GM13977 (cell line): ENCODE measurements around the gene ZBTB7C.

Experiments
- DNase-seq: peaks from one replicate; pipeline ENCODE4 v3.0.0; 2012; ENCODE audit warnings: low spot score
- CTCF ChIP-seq: IDR thresholded peaks from 2 replicates; pipeline ENCODE4 v1.5.1; 2012; ENCODE audit warnings: mild to moderate bottlenecking, control low read depth; ENCODE audit not compliant: insufficient read depth; ENCODE audit errors: extremely low read depth, missing control alignments
- in situ Hi-C: fragments of 300-500 bp; cut with MboI; formaldehyde crosslinking; loops from one replicate; pipeline ENCODE4 v1.12.0; 2022; ENCODE audit warnings: low sequenced_read_pairs, low pct_unique_long_range_greater_than_20kb, mixed read lengths, inconsistent platforms; ENCODE audit not compliant: unreplicated experiment

The ZBTB7C gene

DNA sequence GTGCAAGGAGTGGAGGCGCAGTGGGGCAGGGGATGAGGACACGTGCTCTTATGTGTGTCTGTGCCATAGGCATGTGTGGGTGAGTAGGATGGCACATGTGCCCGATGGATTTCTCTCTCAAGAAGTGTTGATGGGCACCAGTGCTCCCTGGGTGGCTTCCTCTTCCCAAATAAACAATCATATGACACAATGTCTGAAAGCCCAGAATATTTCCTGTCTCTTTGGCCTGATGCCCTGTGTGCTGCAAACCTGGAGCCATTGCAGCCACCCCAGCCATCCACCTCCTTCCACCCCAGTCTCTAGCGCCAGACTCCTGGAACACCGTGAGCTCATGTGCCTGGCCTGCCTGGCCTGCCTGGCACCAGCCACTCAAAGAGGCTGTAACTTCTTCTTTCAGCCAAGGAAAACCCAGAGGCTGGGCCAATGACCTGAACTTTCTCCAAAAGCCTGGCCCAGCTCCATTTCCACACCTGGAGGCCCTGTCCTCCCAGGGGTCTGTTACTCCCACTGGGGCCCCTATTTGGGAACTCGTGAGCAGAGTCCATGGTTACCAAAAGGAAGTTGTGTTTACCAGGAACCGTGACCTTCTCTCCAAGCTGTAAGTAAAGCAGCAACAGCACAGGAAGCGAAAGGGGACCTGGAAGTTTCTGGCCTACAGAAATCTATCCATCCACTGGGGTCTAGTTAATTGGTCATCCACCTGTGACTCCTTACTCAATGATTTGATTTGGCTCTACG, 9.5 kb upstream of the ZBTB7C start:
- TF ChIP-seq CTCF = no peak
- in situ Hi-C loops = no loop called here
- no peak for DNase-seq

- DNase-seq = no peak
- in situ Hi-C loops = no loop called here
- TF ChIP-seq CTCF = no peak
These were observed 8.8 kb upstream of the ZBTB7C start for GRCh38 chr18:48417985-48418384.

GRCh38 chr18:48413342-48413741, 4.2 kb upstream of the ZBTB7C start:
- no peak for TF ChIP-seq CTCF
- in situ Hi-C loops = no loop called here
- DNase-seq = no peak

GRCh38 chr18:48412339-48412929, 3.3 kb upstream of the ZBTB7C start:
- peak; percentile 60 for TF ChIP-seq CTCF
- peak; percentile 48 for DNase-seq
- in situ Hi-C loops = no loop called here

DNA sequence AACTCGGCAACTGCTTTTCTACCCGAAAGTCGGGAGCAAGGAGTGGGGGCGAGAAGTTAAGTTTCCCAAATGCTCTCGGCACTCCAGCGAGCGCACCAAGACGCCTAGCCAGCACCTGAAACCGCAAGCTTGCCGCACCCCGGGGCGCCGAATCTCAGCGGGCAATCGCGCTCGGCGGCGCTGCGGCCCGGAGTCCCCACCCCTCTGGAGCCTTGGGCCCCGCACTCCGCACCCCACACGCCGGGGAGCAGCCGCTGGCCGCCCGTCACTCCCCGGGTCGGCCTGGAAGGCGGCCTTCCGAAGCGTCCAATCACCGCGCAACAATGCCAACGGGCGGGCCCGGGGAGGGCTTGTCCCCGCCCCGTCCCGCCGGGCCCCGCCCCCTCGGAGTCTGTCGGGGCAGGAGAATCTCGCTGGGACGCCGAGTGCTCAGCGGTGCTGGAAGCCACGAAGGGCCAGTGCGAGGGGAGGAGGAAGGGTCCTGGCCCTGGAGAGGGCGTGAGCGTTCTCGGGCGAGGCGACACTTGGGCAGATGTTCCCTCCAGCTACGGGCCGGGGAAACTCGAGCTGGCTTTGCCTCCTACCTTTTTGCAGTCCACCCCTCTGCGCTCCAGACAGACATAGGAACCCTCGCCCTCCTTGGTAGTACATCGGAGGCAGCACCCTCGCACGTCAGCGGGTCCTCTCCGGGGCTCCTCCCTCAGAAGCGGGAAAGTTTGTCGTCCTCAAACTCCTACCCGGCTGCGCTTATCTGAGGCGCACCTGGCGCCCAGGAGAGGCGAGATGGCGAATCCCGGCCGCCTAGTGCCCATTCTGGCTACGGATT, 1.1 kb upstream of the ZBTB7C start:
- no peak for TF ChIP-seq CTCF
- DNase-seq = peak; percentile 93
- in situ Hi-C loops = no loop called here

GRCh38 chr18:48409591-48410094, 460 bp upstream of the ZBTB7C start:
- no peak for TF ChIP-seq CTCF
- in situ Hi-C loops = no loop called here
- DNase-seq = peak; percentile 39
